Upper lobe of right lung (tissue), 1 donor: ENCODE results near the gene GRAMD1A. TPM values are rescaled to one million over a fixed set of nuclear protein-coding genes. Genes with fewer than 3 reads are reported as not detected.

Experiments
- ATAC-seq: fragments of 200-7000 bp; cut with Tn5 transposase; one replicate; pipeline ENCODE4 v1.9.1; 2020; ENCODE audit warnings: mild to moderate bottlenecking, moderate library complexity
- DNase-seq: peaks from one replicate; pipeline ENCODE4 v3.0.0-alpha.2; 2020
- H3K27ac ChIP-seq: fragments of 200-600 bp; one replicate; pipeline ENCODE4 v1.8.0; 2022
- H3K27me3 ChIP-seq: fragments of 200-600 bp; one replicate; pipeline ENCODE4 v1.8.0; 2022; ENCODE audit warnings: mild to moderate bottlenecking
- H3K36me3 ChIP-seq: fragments of 200-600 bp; one replicate; pipeline ENCODE4 v1.8.0; 2022
- H3K4me1 ChIP-seq: fragments of 200-600 bp; one replicate; pipeline ENCODE4 v1.8.0; 2022
- H3K4me3 ChIP-seq: fragments of 200-600 bp; one replicate; pipeline ENCODE4 v1.8.0; 2022; ENCODE audit warnings: mild to moderate bottlenecking
- H3K9me3 ChIP-seq: fragments of 200-600 bp; one replicate; pipeline ENCODE4 v1.8.0; 2022
- intact Hi-C: fragments of 100-400 bp; cut with DNase I; formaldehyde crosslinking; loops from one replicate; pipeline ENCODE4 v1.11.0; 2022
- total RNA-seq: library from RNA; stranded (reverse); fragmentation: NEBNext Ultra II Directional; extraction: Animal tissue kit (Norgen Biotek cat#: 25700); gene quantifications from one replicate; pipeline ENCODE4 v1.2.1, GENCODE V29; 2021
- TF ChIP-seq, protein P1 (sequence below): fragments of 200-600 bp; IDR thresholded peaks from one replicate; pipeline ENCODE4 v1.8.0; 2022; ENCODE audit warnings: antibody characterized with exemption
- donor health status: DM: no; HTN: yes; CAD: no; lungs with severe emphysema.

Gene GRAMD1A
- total RNA-seq, 1 donor from 2014 or later = 107 TPM

GRCh38 chr19:35017507-35017906 is 17.4 kb downstream of the GRAMD1A start:
- DNase-seq (no peak), ATAC-seq (no peak)
- Histone ChIP-seq H3K27me3 (no peaks in the 10 kb centered on the region), H3K4me3 (no peak overlapping the region), H3K9me3 (no peaks in the 10 kb centered on the region), H3K4me1 (peaks cover 24% of the 10 kb centered on the region), H3K36me3 (peaks cover 85% of the 10 kb centered on the region), H3K27ac (no peak overlapping the region)
- TF ChIP-seq, protein P1, sequence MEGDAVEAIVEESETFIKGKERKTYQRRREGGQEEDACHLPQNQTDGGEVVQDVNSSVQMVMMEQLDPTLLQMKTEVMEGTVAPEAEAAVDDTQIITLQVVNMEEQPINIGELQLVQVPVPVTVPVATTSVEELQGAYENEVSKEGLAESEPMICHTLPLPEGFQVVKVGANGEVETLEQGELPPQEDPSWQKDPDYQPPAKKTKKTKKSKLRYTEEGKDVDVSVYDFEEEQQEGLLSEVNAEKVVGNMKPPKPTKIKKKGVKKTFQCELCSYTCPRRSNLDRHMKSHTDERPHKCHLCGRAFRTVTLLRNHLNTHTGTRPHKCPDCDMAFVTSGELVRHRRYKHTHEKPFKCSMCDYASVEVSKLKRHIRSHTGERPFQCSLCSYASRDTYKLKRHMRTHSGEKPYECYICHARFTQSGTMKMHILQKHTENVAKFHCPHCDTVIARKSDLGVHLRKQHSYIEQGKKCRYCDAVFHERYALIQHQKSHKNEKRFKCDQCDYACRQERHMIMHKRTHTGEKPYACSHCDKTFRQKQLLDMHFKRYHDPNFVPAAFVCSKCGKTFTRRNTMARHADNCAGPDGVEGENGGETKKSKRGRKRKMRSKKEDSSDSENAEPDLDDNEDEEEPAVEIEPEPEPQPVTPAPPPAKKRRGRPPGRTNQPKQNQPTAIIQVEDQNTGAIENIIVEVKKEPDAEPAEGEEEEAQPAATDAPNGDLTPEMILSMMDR = no peak
- intact Hi-C loops = no loop called here

DNA sequence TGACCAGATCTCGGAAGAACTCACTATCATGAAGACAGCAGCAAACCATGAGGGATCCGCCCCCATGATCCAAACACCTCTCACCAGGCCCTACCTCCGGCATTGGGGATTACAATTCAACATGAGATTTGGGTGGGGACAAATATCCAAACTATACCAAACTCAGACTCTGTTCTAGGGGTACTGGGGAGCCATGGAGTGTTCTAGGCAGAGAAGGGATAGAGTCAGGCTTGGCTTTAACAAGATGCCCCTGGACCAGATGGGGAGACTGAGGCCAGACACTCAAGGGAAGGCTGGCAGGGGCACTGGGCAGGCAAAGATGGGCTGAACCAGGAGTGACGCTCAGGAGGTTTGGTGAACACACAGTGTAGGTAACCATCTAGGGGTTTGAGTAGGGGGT is 18.3 kb downstream of the GRAMD1A start:
- intact Hi-C loops = no loop called here
- no peak for ATAC-seq
- no peak overlapping the region for H3K27ac ChIP-seq
- no peak for DNase-seq
- H3K4me1 ChIP-seq = peaks cover 17% of the 10 kb centered on the region
- H3K27me3 ChIP-seq = no peaks in the 10 kb centered on the region
- no peaks in the 10 kb centered on the region for H3K9me3 ChIP-seq
- peaks cover 93% of the 10 kb centered on the region for H3K36me3 ChIP-seq
- TF ChIP-seq, protein P1 = no peak
- no peak overlapping the region for H3K4me3 ChIP-seq

GRCh38 chr19:35019144-35019543 is 19.0 kb downstream of the GRAMD1A start:
- no peaks in the 10 kb centered on the region for H3K9me3 ChIP-seq
- H3K4me1 ChIP-seq = peaks cover 10% of the 10 kb centered on the region
- H3K4me3 ChIP-seq = no peak overlapping the region
- no peaks in the 10 kb centered on the region for H3K27me3 ChIP-seq
- no peak for ATAC-seq
- no peak overlapping the region for H3K27ac ChIP-seq
- intact Hi-C loops = no loop called here
- TF ChIP-seq, protein P1 = no peak
- no peak for DNase-seq
- peaks cover 100% of the 10 kb centered on the region for H3K36me3 ChIP-seq

DNA sequence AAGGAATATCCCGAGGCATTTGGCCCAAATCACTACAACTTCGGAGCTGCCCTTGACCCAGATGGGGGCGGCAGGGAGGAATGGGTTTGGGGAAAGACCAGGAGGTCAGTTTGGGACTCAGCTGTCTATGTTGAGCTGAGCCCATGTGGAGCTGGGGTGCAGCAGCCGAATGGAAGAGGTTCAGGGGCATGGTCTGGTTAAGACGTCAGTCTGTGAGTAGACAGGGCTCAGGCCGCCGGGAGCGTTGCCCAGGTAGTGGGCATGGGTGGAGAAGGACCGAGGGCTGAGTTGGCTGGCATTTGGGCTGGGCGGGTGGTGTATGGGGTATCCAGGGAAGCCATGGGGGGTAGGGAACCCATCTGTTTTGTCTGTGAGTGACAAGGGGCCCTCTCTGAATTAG is 20.9 kb downstream of the GRAMD1A start:
- no peaks in the 10 kb centered on the region for H3K27me3 ChIP-seq
- TF ChIP-seq, protein P1 = no peak
- no peak overlapping the region for H3K27ac ChIP-seq
- DNase-seq (no peak), ATAC-seq (no peak)
- H3K9me3 ChIP-seq = no peaks in the 10 kb centered on the region
- no peaks in the 10 kb centered on the region for H3K4me1 ChIP-seq
- H3K36me3 ChIP-seq = peaks cover 100% of the 10 kb centered on the region
- H3K4me3 ChIP-seq = no peak overlapping the region
- intact Hi-C loops = no loop called here

- no peaks in the 10 kb centered on the region for H3K9me3 ChIP-seq
- H3K27ac ChIP-seq = no peak overlapping the region
- TF ChIP-seq, protein P1 = no peak
- DNase-seq (no peak), ATAC-seq (no peak)
- no peaks in the 10 kb centered on the region for H3K4me1 ChIP-seq
- H3K4me3 ChIP-seq = no peak overlapping the region
- no peaks in the 10 kb centered on the region for H3K27me3 ChIP-seq
- H3K36me3 ChIP-seq = peaks cover 100% of the 10 kb centered on the region
- intact Hi-C loops = no loop called here
Observed at GRCh38 chr19:35021596-35021995, 21.5 kb downstream of the GRAMD1A start.

DNA sequence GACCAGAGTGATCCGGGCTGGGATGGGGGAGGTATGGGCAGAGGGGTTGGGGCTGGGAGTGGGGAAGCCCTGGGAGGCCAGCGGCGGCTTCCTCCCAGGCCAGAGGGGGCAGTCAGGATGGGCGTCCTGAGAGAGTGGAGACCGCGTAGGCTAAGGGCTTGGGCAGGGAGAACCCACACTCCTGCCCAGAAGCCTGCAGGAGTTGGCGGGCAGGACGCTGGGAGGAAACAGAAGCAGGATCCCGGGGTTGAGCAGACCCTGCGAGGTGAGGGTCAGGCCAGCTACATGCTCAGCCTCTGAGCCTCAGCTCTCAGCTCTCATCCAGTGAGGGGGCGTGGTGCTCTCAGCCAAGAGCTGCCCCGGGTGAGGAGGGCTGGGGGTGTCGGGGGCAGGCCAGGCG is 22.3 kb downstream of the GRAMD1A start:
- no peak overlapping the region for H3K4me3 ChIP-seq
- intact Hi-C loops = no loop called here
- no peaks in the 10 kb centered on the region for H3K9me3 ChIP-seq
- DNase-seq (no peak), ATAC-seq (peak; percentile 3)
- no peaks in the 10 kb centered on the region for H3K4me1 ChIP-seq
- no peak overlapping the region for H3K27ac ChIP-seq
- TF ChIP-seq, protein P1 = no peak
- H3K36me3 ChIP-seq = peaks cover 100% of the 10 kb centered on the region
- no peaks in the 10 kb centered on the region for H3K27me3 ChIP-seq
